Gastrocnemius medialis (tissue), 4 donors: ENCODE measurements around the gene HOXC13.

Experiments used
- CTCF ChIP-seq, 5 experiments: fragments of 450-650 bp in 3 of 5; fragments of 200-600 bp in 2 of 5; sonication (generic) in 2 of 5; IDR thresholded peaks in 4 of 5; conservative IDR thresholded peaks in 1 of 5; 1 replicate in 4 of 5; 2 replicates in 1 of 5; pipeline ENCODE4 v1.5.1; 2016 to 2019; ENCODE audit warnings: antibody characterized with exemption in 5 of 5, mild to moderate bottlenecking in 3 of 5, moderate library complexity in 3 of 5
- POLR2A ChIP-seq, 2 donors: fragments of 450-650 bp; IDR thresholded peaks; one replicate each; pipeline ENCODE4 v1.6.1; 2017; ENCODE audit warnings: antibody characterized with exemption in 2 of 2, mild to moderate bottlenecking in 2 of 2, moderate library complexity in 2 of 2

DNA sequence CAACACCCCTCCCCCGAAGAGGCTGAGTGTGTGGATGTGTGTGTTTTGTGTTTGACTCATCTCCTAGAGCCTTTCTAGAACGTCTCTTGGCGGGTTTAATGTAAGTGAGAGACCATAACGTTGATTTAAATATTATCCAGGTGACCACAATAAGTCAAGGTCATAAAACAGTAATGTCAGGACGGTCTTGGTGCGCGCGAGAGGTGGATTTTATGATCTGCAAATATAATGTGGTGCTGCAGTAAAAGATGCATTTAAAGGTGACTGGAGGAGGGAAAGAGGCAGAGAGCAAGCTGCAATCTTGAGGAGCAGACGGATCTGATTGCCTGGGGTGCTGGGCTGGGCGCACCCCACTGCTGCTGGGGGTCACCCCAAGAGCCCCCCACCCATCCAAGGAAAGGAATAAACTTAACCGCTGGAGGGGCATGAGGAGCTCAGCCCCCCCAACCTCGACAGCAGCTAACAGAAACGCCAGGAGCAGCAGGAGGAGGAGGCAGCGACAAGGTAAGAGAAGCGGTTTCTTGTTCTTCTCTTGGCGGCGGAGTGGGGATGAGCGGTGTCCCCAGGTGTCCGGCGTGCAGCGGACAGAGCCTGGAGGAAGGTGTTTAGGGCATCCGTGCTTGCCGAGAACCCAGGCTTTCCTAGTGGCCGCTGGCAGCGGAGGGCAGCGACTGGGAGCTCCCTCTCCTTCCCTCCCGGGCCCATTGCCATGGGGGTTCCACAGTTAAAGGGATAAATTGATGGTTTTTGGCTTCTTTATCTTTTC is 51.9 kb downstream of the HOXC13 start:
- TF ChIP-seq POLR2A (IDR thresholded peaks at IDR 0.05) = no peak
- no peak for TF ChIP-seq CTCF (IDR thresholded peaks at IDR 0.05 in 4 of 5, conservative IDR thresholded peaks at IDR 0.05 in 1 of 5)
